CD4-positive, alpha-beta T cell (primary cell): ENCODE measurements around the gene ASTN2. TPM values are rescaled to one million over a fixed set of nuclear protein-coding genes. Genes with fewer than 3 reads are reported as not detected.

Experiments used
- ATAC-seq: fragments of 200-7000 bp; cut with Tn5 transposase; one replicate; pipeline ENCODE4 v1.10.0; 2022; ENCODE audit warnings: mild to moderate bottlenecking; ENCODE audit not compliant: poor library complexity
- CTCF ChIA-PET: fragments of 350-600 bp; sonication (Branson Sonifier 250); formaldehyde crosslinking; loops from one replicate; lab custom pipeline; 2021; ENCODE audit warnings: antibody characterized with exemption, inconsistent platforms; lab: Charles Lee
- POLR2A ChIA-PET: fragments of 350-600 bp; sonication (Branson Sonifier 250); formaldehyde crosslinking; loops from one replicate; lab custom pipeline; 2021; ENCODE audit warnings: antibody characterized with exemption, inconsistent platforms; lab: Charles Lee
- DNase-seq, 14 experiments: peaks; one replicate each; pipeline ENCODE4 v3.0.0-alpha.2; 2013 to 2020; ENCODE audit warnings: mixed read lengths in 2 of 14
- H3K27ac ChIP-seq, 2 donors: one replicate each; pipeline versions ENCODE4 v1.5.1 to v1.7.0; 2013; ENCODE audit warnings: low read length in 2 of 2, low read depth in 1 of 2, mild to moderate bottlenecking in 1 of 2
- H3K27me3 ChIP-seq, 2 experiments: 1 replicate in 1 of 2; 2 replicates in 1 of 2; pipeline versions ENCODE4 v1.6.1 to v1.7.0; 2013; ENCODE audit warnings: low read length in 2 of 2, control low read depth in 1 of 2, mild to moderate bottlenecking in 1 of 2, moderate library complexity in 1 of 2; ENCODE audit not compliant: insufficient read depth in 2 of 2, control insufficient read depth in 1 of 2
- H3K36me3 ChIP-seq: one replicate; pipeline ENCODE4 v1.6.1; 2013; ENCODE audit warnings: low read length, control low read depth; ENCODE audit not compliant: insufficient read depth
- H3K4me1 ChIP-seq: one replicate; pipeline ENCODE4 v1.6.1; 2013; ENCODE audit warnings: low read length, control low read depth; ENCODE audit not compliant: insufficient read depth
- H3K4me3 ChIP-seq: one replicate; pipeline ENCODE4 v1.5.1; 2013; ENCODE audit warnings: mild to moderate bottlenecking, low read length, moderate library complexity
- H3K9me3 ChIP-seq, 2 experiments: 1 replicate in 1 of 2; 2 replicates in 1 of 2; pipeline versions ENCODE4 v1.6.1 to v1.7.0; 2013; ENCODE audit warnings: low read length in 2 of 2, mild to moderate bottlenecking in 2 of 2, control low read depth in 1 of 2, moderate library complexity in 1 of 2; ENCODE audit not compliant: control insufficient read depth in 1 of 2, insufficient read depth in 1 of 2
- H3K27ac Mint-ChIP-seq: one replicate; pipeline ENCODE4 v1.8.0; 2020; ENCODE audit warnings: mixed read lengths
- H3K27me3 Mint-ChIP-seq: one replicate; pipeline ENCODE4 v1.8.0; 2021; ENCODE audit warnings: mixed read lengths
- H3K36me3 Mint-ChIP-seq: one replicate; pipeline ENCODE4 v1.8.0; 2021; ENCODE audit warnings: low read depth, mixed read lengths
- H3K4me1 Mint-ChIP-seq: one replicate; pipeline ENCODE4 v1.8.0; 2021; ENCODE audit warnings: low read depth, mixed read lengths
- H3K4me3 Mint-ChIP-seq: one replicate; pipeline ENCODE4 v1.8.0; 2020; ENCODE audit warnings: mild to moderate bottlenecking, mixed read lengths
- H3K9me3 Mint-ChIP-seq: one replicate; pipeline ENCODE4 v1.8.0; 2020; ENCODE audit warnings: mixed read lengths
- CTCF ChIP-seq: fragments of 200-600 bp; IDR thresholded peaks from one replicate; pipeline ENCODE4 v1.8.0; 2022; ENCODE audit warnings: antibody characterized with exemption, mild to moderate bottlenecking
- intact Hi-C, 2 experiments: fragments of 100-400 bp; cut with DNase I in 1 of 2; cut with micrococcal nuclease in 1 of 2; formaldehyde crosslinking; loops; one replicate each; pipeline versions ENCODE4 v1.15.1 to v1.9.0; 2023 to 2025; cut with DNase I, micrococcal nuclease
- total RNA-seq, 174 experiments: library from RNA in 2 of 174; stranded (reverse) in 2 of 174; gene quantifications; one replicate each; pipeline ENCODE4 v1.2.3 and lab custom pipeline; 2021 to 2026

ASTN2 gene
- total RNA-seq, 2 experiments from 2014 or later, result 2.3 to 2.4 TPM

- no peak overlapping the region for H3K27ac ChIP-seq
- POLR2A ChIA-PET, result no interaction called here
- no peaks in the 10 kb centered on the region for H3K4me1 ChIP-seq
- H3K4me3 Mint-ChIP-seq, result no peak overlapping the region
- no peak for TF ChIP-seq CTCF
- H3K27ac Mint-ChIP-seq, result no peak overlapping the region
- no peaks in the 10 kb centered on the region for H3K36me3 ChIP-seq
- H3K9me3 ChIP-seq, result no peaks in the 10 kb centered on the region
- intact Hi-C loops, result no loop called here
- H3K27me3 Mint-ChIP-seq, result no peaks in the 10 kb centered on the region
- no peaks in the 10 kb centered on the region for H3K4me1 Mint-ChIP-seq
- CTCF ChIA-PET, result no interaction called here
- ATAC-seq (no peak), DNase-seq (no peak)
- H3K27me3 ChIP-seq, result no peaks in the 10 kb centered on the region
- H3K36me3 Mint-ChIP-seq, result no peaks in the 10 kb centered on the region
- no peak overlapping the region for H3K4me3 ChIP-seq
- H3K9me3 Mint-ChIP-seq, result peaks cover 6% of the 10 kb centered on the region
These were observed 439.7 kb downstream of the ASTN2 start for GRCh38 chr9:116975126-116975525.

- H3K27ac Mint-ChIP-seq, result no peak overlapping the region
- H3K27me3 Mint-ChIP-seq, result no peaks in the 10 kb centered on the region
- no peaks in the 10 kb centered on the region for H3K4me1 Mint-ChIP-seq
- H3K9me3 Mint-ChIP-seq, result no peaks in the 10 kb centered on the region
- CTCF ChIA-PET, result no interaction called here
- H3K36me3 Mint-ChIP-seq, result no peaks in the 10 kb centered on the region
- peaks cover 0 to 6% of the 10 kb centered on the region in 2 experiments for H3K27me3 ChIP-seq
- no peaks in the 10 kb centered on the region for H3K4me1 ChIP-seq
- POLR2A ChIA-PET, result no interaction called here
- no peak for ATAC-seq
- H3K4me3 ChIP-seq, result no peak overlapping the region
- no peak for DNase-seq
- H3K4me3 Mint-ChIP-seq, result no peak overlapping the region
- intact Hi-C loops, result no loop called here
- no peak overlapping the region for H3K27ac ChIP-seq
- peaks cover 0 to 4% of the 10 kb centered on the region in 2 experiments for H3K9me3 ChIP-seq
- TF ChIP-seq CTCF, result no peak
- H3K36me3 ChIP-seq, result no peaks in the 10 kb centered on the region
These were observed 448.7 kb downstream of the ASTN2 start for GRCh38 chr9:116966199-116966598.

GRCh38 chr9:116964258-116964657 is 450.6 kb downstream of the ASTN2 start:
- Mint-ChIP-seq H3K9me3 (no peaks in the 10 kb centered on the region), H3K27ac (no peak overlapping the region), H3K4me3 (no peak overlapping the region), H3K27me3 (no peaks in the 10 kb centered on the region), H3K36me3 (no peaks in the 10 kb centered on the region), H3K4me1 (no peaks in the 10 kb centered on the region)
- Histone ChIP-seq H3K4me1 (no peaks in the 10 kb centered on the region), H3K27ac (no peak overlapping the region), H3K36me3 (no peaks in the 10 kb centered on the region), H3K9me3 (peaks cover 0 to 4% of the 10 kb centered on the region in 2 experiments), H3K4me3 (no peak overlapping the region), H3K27me3 (peaks cover 0 to 6% of the 10 kb centered on the region in 2 experiments)
- no peak for TF ChIP-seq CTCF
- intact Hi-C loops, result no loop called here
- POLR2A ChIA-PET, result no interaction called here
- ATAC-seq (no peak), DNase-seq (no peak)
- CTCF ChIA-PET, result no interaction called here
